GM23338 (cell line): ENCODE results near the gene FXN.

Experiments
- CREB1 ChIP-seq: fragments of 250-450 bp; sonication (Bioruptor Pico); IDR thresholded peaks from 2 replicates; pipeline ENCODE4 v1.5.0; 2020; ENCODE audit warnings: low read depth, mild to moderate bottlenecking, moderate library complexity
- EZH2 ChIP-seq: fragments of 200-600 bp; sonication (generic); IDR thresholded peaks from one replicate; pipeline ENCODE4 v1.8.0; 2017; ENCODE audit warnings: antibody characterized with exemption, mild to moderate bottlenecking, low read depth; ENCODE audit not compliant: unreplicated experiment
- EZH2phosphoT487 ChIP-seq: fragments of 200-600 bp; sonication (generic); IDR thresholded peaks from one replicate; pipeline ENCODE4 v1.8.1; 2018; ENCODE audit warnings: antibody characterized with exemption; ENCODE audit not compliant: unreplicated experiment
- JUNB ChIP-seq: IDR thresholded peaks from one replicate; pipeline ENCODE4 v1.6.1; 2016; ENCODE audit warnings: antibody characterized with exemption; ENCODE audit not compliant: unreplicated experiment
- NANOG ChIP-seq: IDR thresholded peaks from 2 replicates; pipeline ENCODE4 v1.6.1; 2016; ENCODE audit warnings: antibody characterized with exemption, borderline replicate concordance
- POLR2AphosphoS5 ChIP-seq: IDR thresholded peaks from 2 replicates; pipeline ENCODE4 v1.6.1; 2016; ENCODE audit warnings: antibody characterized with exemption, low read depth
- ZNF114 ChIP-seq: fragments of 250-450 bp; sonication (Bioruptor Pico); IDR thresholded peaks from 2 replicates; pipeline ENCODE4 v1.5.0; 2020; ENCODE audit warnings: mild to moderate bottlenecking, moderate library complexity
- ZNF331 ChIP-seq: fragments of 250-450 bp; sonication (Bioruptor Pico); IDR thresholded peaks from 2 replicates; pipeline ENCODE4 v1.5.0; 2020; ENCODE audit warnings: low read depth, mild to moderate bottlenecking, moderate library complexity
- TF ChIP-seq, protein P1 (sequence below), 2 experiments: fragments of 200-600 bp in 1 of 2; sonication (generic) in 1 of 2; conservative IDR thresholded peaks; 2 replicates each; pipeline versions ENCODE4 v1.5.1 to v1.6.1; 2016 to 2017; ENCODE audit warnings: antibody characterized with exemption in 2 of 2, low read depth in 2 of 2, mild to moderate bottlenecking in 2 of 2, moderate library complexity in 1 of 2
- TF ChIP-seq, protein P2 (sequence below): IDR thresholded peaks from one replicate; pipeline ENCODE4 v1.6.1; 2018; ENCODE audit warnings: antibody characterized with exemption; ENCODE audit not compliant: unreplicated experiment

DNA sequence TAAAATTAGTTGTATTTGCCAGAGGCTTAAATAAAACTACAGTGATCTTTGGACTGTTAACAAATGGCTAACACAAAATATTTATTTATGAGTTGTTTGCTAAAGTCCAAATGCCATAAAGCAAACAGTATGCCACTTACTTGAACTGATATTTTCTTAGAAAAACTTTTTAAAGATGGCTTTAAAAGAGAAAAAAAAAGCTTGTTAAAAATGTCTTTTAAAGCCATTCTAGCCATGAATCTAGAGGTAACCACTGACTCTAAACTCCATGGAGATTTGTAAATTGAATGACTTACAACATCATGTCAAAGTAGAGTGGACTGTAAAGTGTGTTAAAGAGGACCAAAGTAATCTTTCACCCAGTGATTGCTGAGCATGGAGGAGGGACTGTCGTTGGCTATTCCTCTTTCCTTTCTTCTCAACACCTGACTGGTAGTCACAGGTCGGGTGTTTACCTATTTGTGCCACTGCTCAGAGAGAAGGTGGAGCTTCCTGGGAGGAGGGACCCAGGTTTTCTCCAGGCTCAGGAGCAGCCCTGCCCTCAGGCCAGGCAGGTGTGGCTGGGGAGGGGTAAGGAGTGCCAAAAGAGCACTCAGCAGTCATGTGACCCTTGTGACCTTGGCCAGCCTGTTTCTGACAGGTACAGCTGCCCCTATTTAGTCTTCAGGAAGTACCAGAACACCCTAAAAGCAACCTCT, 69.4 kb downstream of the FXN start:
- TF ChIP-seq, protein P1, sequence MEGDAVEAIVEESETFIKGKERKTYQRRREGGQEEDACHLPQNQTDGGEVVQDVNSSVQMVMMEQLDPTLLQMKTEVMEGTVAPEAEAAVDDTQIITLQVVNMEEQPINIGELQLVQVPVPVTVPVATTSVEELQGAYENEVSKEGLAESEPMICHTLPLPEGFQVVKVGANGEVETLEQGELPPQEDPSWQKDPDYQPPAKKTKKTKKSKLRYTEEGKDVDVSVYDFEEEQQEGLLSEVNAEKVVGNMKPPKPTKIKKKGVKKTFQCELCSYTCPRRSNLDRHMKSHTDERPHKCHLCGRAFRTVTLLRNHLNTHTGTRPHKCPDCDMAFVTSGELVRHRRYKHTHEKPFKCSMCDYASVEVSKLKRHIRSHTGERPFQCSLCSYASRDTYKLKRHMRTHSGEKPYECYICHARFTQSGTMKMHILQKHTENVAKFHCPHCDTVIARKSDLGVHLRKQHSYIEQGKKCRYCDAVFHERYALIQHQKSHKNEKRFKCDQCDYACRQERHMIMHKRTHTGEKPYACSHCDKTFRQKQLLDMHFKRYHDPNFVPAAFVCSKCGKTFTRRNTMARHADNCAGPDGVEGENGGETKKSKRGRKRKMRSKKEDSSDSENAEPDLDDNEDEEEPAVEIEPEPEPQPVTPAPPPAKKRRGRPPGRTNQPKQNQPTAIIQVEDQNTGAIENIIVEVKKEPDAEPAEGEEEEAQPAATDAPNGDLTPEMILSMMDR (conservative IDR thresholded peaks at IDR 0.05; ENCODE audit: low read depth in 2 of 2): no peak
- no peak for TF ChIP-seq EZH2
- peak; percentile 45 for TF ChIP-seq POLR2AphosphoS5
- TF ChIP-seq JUNB: no peak
- TF ChIP-seq, protein P2, sequence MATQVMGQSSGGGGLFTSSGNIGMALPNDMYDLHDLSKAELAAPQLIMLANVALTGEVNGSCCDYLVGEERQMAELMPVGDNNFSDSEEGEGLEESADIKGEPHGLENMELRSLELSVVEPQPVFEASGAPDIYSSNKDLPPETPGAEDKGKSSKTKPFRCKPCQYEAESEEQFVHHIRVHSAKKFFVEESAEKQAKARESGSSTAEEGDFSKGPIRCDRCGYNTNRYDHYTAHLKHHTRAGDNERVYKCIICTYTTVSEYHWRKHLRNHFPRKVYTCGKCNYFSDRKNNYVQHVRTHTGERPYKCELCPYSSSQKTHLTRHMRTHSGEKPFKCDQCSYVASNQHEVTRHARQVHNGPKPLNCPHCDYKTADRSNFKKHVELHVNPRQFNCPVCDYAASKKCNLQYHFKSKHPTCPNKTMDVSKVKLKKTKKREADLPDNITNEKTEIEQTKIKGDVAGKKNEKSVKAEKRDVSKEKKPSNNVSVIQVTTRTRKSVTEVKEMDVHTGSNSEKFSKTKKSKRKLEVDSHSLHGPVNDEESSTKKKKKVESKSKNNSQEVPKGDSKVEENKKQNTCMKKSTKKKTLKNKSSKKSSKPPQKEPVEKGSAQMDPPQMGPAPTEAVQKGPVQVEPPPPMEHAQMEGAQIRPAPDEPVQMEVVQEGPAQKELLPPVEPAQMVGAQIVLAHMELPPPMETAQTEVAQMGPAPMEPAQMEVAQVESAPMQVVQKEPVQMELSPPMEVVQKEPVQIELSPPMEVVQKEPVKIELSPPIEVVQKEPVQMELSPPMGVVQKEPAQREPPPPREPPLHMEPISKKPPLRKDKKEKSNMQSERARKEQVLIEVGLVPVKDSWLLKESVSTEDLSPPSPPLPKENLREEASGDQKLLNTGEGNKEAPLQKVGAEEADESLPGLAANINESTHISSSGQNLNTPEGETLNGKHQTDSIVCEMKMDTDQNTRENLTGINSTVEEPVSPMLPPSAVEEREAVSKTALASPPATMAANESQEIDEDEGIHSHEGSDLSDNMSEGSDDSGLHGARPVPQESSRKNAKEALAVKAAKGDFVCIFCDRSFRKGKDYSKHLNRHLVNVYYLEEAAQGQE: no peak
- no peak for TF ChIP-seq EZH2phosphoT487
- no peak for TF ChIP-seq CREB1
- TF ChIP-seq NANOG: no peak
- no peak for TF ChIP-seq ZNF331 (CRISPR knock-in tag)
- no peak for TF ChIP-seq ZNF114 (CRISPR knock-in tag)
